Panc1 (cell line): ENCODE data around the gene FLT1.

Source experiments
- POLR2AphosphoS5 ChIP-seq: IDR thresholded peaks from 2 replicates; pipeline ENCODE4 v1.6.1; 2012; ENCODE audit warnings: mild to moderate bottlenecking, low read depth, low read length, moderate library complexity
- SIN3A ChIP-seq: IDR thresholded peaks from 2 replicates; pipeline ENCODE4 v1.6.1; 2012; ENCODE audit warnings: low read depth, mild to moderate bottlenecking, low read length, moderate library complexity, borderline replicate concordance; ENCODE audit not compliant: insufficient read depth
- TCF7L2 ChIP-seq: IDR thresholded peaks from 2 replicates; pipeline ENCODE4 v1.6.1; 2011; ENCODE audit warnings: mild to moderate bottlenecking, low read depth, low read length, inconsistent platforms
- TF ChIP-seq, protein P1 (sequence below): fragments of 450-650 bp; IDR thresholded peaks from 2 replicates; pipeline ENCODE4 v1.5.1; 2017; ENCODE audit warnings: mild to moderate bottlenecking

DNA sequence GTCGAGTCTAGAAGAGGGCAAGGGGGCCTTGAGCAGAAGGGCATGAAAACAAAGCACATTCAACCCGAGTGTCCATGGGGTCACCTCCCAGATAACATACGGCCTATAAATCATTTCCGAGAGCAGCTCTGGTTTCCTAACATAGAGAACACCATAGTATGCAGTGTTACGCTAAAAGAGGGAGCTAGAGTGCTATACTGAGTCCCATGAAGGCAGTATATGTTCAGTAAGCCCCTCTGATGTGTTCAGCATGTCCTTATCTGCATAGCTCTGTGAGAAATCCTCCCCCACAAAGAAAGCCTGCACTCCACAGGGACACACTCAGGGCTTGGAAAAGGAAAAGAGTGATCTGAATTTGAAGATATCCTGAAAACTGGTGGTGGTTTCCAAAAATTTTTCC lies 175.4 kb downstream of the FLT1 start:
- TF ChIP-seq POLR2AphosphoS5 (no peak), SIN3A (no peak), TCF7L2 (no peak)
- TF ChIP-seq, protein P1, sequence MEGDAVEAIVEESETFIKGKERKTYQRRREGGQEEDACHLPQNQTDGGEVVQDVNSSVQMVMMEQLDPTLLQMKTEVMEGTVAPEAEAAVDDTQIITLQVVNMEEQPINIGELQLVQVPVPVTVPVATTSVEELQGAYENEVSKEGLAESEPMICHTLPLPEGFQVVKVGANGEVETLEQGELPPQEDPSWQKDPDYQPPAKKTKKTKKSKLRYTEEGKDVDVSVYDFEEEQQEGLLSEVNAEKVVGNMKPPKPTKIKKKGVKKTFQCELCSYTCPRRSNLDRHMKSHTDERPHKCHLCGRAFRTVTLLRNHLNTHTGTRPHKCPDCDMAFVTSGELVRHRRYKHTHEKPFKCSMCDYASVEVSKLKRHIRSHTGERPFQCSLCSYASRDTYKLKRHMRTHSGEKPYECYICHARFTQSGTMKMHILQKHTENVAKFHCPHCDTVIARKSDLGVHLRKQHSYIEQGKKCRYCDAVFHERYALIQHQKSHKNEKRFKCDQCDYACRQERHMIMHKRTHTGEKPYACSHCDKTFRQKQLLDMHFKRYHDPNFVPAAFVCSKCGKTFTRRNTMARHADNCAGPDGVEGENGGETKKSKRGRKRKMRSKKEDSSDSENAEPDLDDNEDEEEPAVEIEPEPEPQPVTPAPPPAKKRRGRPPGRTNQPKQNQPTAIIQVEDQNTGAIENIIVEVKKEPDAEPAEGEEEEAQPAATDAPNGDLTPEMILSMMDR = no peak
